ENCODE measurements around the gene C1orf141.
A peak's percentile ranks its signal among the peaks of the same experiment; 100 is the strongest.
"Not testable (repeated sequence)": the region's sequence is repeated elsewhere in the genome, so short reads cannot be mapped to it uniquely, and the experiment has no call there.

C1orf141 gene

DNA sequence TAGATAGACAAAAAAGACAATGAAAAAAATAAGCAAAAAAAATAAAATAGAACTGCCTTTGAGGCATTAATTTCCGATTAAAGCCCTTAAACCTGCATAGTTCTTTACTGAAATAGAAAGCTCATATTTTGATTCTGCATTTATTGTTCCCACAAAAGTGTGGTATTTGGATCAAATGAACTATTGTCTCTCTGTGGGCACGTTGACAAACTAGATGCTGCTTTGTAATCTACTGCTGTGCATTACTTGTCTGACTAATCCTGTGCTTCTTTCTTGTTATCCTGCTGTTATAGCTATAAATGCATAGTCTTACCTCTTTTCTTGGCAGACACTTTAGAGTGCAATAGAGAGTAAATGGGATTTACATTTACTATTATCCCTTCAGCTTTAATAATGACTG lies 49.4 kb downstream of the C1orf141 start:
- no peak for DNase-seq (ENCODE audit: low read depth)

DNA sequence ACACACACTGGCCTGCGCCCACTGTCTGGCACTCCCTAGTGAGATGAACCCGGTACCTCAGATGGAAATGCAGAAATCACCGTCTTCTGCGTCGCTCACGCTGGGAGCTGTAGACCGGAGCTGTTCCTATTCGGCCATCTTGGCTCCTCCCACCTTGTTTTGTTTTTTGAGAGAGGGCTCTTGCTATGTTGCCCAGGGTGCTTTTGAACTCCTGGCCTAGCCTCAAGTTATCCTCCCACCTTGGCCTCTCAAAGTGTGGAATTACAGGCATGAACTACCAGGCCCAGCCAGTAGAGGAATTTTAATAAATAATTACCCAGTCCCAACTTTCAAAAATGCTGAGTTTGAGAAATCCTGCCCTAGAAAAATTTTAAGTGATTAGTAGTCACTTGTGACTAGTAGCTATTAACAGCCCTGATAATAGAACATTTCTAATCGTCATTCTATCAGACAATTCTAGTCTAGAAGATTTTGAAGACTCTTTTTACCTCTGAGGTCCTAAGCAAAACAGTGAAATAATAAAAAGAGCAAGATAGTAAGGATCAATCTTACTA lies 49.9 kb downstream of the C1orf141 start:
- no peak for DNase-seq (ENCODE audit: low read depth)

DNA sequence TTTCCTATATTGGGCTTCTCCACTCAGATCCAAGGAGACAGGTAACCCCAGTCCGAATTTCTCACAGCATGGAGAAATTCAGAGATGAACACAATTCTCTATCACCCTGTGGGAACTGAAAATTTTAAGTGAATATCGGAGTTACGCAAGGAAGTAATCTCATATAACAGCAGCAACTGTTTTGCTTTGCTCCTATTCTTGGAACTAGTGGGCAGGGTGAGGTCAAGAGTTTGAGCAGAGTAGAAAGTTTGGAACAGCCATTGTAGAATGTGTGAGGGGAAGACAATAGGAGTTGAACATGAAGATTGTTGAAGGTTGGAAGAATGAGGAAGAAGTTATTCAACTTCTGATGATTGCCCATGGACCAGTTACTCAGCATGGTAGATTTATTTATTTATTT lies 56.5 kb downstream of the C1orf141 start:
- no peak for DNase-seq (ENCODE audit: low read depth)

DNA sequence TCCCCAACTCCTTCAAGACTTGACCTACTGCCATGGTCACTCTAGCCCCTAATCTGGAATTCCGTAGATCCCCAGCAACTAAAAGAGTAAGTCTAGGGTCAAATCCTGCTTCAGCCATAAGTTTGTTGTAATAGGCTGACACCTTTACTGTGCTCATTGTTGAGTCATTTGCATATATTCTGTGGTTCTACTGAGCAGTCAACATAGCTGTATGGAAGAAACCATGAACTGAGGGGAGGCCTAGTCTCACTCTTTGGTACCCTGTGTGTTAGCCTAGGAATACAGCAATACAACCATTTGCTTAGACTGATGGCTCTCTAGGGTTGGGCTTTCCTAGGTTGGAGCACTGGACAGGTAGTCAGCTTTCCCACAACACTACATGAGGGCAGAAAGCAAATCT lies 57.2 kb downstream of the C1orf141 start:
- no peak for DNase-seq (ENCODE audit: low read depth)

DNA sequence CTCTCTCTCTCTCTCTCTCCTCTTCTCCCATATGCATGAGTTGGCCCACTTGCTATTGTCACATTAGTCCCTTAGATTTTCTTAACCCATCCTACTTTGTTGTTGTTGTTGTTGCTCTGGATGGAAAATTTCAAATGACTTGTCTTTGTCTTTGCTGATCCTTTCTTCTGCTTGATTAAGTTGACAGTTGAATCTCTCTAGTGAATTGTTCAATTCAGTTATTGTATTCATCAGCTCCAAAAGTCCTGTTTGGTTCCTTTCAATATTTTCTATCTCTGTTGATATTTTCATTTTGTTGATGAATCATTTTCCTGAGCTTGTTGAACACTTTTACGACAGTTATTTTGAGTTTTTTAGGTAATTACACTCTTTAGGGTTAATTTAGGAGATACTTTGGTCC lies 62.0 kb downstream of the C1orf141 start:
- no peak for DNase-seq (ENCODE audit: low read depth)

DNA sequence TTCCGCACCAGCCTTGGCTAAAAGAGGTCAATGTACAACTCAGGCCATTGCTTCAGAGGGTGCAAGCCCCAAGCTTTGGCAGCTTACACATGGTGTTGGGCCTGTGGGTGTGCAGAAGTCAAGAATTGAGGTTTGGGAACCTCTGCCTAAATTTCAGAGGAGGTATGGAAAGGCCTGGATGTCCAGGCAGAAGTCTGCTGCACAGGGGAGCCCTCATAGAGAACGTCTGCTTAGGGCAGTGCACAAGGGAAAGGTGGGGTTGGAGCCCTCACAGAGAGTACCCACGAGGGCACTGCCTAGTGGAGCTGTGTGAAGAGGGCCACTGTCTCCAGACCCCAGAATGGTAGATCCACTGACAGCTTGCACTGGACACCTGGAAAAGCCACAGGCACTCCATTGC lies 67.1 kb downstream of the C1orf141 start:
- DNase-seq (ENCODE audit: low read depth): not testable (repeated sequence)

DNA sequence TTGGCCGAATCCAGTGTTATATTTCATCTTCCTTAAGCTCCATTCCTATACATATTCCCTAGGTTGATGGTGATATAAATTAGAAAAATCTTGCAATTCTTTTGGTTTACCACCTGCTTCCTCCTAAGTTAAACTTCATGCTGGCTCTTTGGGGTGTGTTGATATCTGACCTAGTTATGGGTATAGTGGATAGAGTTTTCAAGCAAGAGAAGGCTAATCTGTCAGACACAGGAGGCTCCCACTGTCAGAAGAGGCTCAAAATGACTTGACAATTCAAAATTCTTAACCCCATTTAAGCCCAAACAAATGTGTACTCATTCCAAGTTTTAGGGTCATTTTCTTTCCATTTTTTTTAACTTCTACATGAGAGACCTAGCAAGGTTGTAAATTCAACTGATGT lies 72.4 kb downstream of the C1orf141 start:
- DNase-seq (ENCODE audit: low read depth): no peak

DNA sequence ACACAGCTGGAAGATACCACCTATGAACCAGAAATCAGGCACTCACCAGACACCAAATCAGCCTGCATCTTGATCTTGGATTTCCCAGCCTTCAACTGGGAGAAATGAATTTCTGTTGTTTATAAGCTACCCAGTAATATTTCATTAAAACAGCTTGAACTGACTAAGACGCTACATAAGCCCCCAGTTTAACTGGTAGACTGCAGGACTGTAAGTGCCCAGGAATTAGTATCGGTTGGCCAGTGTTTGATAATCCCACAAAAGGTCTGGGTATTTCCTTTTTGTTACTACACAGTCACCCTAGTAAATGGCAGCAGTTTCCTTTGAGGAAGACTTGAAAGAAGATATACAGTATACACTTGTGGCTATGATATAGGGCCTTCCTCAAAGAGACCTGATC lies 73.5 kb downstream of the C1orf141 start:
- DNase-seq (ENCODE audit: low read depth): no peak

DNA sequence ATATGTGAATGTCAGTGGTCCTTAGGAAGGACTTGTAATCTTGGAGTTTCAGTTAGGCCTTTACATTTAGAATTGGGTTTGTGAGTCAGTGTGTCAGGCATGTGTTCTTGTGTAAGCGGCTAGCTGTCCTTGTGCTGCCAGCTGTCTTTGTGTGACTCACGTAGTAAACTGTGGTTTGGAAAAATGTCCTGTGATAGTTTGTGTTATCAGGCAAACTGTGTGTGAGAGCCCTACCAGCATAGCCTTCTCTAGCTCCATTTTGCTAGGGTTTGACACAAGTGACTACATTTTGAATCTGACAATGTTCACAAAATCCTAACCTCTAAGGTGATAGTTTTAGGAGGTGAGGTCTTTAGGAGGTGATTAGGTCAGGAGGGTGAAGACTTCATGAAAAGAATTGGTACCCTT lies 74.0 kb downstream of the C1orf141 start:
- DNase-seq (ENCODE audit: low read depth): no peak

DNA sequence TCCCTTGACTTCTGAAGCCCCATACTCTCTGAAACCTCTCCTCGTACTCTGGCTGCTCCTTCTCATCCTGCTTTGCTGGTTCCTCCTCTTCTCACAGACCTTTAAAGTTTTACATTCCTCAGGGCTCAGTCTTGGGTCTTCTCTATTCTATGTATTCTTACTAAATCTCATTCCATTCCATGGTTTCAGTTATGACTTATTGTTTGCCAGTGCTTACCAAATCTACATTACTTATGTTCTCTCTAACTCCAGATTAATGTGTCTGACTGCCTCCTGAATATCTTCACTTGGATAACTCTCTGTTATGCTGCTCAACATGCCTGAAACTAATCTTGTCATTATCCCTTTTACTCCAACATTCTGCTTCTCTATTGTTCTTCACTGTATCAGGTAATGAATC lies 75.4 kb downstream of the C1orf141 start:
- DNase-seq (ENCODE audit: low read depth): no peak

DNA sequence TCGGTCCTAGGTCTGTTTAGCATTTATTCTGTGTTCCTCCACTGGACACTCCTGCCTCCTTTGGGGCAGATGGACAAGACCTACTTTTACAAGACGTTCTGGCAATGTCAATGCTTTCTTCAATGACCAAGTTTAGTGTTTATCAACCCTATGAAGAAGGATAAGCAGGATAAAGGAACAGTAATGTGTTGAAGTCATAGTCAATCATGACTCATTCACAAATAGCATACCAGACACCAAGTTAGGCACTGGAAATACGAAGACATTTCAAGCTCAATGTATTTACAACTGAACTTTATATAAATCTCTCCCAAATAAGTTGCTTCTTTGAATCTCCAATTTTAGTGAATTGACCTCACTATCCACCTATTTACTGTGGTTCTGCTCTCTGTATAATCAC lies 76.0 kb downstream of the C1orf141 start:
- no peak for DNase-seq (ENCODE audit: low read depth)

DNA sequence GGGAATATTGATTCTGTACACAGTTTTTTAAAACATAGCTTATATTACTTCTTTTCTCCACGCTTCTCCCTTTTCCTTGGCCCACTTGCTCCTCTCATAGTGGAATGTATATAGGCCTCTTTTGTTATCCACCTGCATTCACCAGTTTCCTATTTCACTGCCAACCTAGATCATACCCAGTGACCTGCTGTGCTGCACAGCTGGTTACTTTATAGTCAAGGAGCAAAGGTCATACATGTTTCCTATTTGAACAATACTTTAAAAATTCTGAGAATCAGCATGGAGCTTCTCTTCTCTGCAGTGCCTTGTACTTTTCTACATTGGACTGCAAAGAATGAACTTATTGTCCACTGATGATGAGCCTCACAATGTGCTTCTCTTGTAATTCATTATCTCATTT lies 76.5 kb downstream of the C1orf141 start:
- DNase-seq (ENCODE audit: low read depth): no peak

DNA sequence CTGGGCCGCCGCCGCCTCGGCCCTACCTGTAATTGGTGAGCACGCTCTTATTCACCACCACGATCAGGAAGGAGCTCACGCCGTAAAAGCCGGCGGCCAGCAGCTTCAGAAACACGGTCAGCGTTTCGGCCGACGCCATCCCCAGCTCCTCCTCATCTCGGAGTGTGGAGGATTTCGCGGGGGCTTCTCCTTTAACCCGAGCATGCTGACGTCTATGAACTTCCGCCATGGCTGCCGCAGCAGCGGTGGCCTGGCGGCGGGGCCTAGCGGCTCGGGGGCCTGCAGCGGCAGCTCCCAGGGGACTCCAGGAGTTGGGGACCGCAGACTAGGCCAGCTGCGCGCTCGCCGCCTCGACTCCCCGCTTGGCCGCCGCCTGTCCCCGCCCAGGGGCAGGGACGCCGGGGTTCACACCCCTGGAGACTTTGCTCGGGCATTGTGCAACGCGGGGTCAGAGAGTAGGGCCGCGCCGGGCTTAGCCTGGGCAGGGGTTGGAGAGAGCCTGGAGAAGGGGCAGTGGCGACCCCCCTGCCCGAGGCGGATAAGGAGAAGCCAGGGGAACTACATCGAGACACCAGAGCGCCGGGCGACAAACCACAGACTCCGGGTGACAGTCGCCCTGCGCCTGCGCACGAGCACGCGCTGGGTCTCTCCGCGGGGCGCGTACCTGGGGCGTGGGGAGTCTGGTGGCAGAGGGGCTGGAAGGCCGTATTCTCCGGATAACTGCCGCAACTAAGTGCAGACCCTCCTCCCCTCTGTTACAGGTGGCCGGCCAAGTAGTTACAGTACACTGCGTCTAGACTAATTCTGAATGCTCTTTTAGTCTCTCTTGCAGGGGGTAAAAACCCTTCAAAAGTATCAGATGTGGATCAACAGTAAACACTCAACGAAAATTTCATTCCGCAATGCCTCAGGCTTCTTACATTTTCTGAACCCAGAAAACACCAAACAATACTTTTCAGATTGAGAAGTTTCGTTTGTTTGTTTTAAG lies 80.7 kb downstream of the C1orf141 start, which contains the start of gene SLC35D1:
TSS of gene SLC35D1 (minus strand) at position 364 of the 988 bp plus-strand sequence. CDS start at position 229, 135 bp downstream.
- DNase-seq (ENCODE audit: low read depth): peak; percentile 78

DNA sequence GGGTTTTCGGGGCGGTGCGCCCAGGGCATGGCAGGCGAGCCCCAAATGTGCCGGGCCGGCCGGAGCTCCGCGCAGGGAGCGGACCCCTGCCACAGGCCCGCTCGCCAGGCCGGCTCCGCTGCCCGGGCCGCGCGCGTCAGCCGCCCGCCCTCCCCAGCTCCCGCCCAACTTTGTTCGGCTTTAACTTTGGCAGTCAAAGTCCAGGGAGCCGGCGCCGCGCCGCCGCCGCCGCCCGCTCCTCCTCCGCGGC lies 81.3 kb downstream of the C1orf141 start:
- DNase-seq (ENCODE audit: low read depth): no peak

DNA sequence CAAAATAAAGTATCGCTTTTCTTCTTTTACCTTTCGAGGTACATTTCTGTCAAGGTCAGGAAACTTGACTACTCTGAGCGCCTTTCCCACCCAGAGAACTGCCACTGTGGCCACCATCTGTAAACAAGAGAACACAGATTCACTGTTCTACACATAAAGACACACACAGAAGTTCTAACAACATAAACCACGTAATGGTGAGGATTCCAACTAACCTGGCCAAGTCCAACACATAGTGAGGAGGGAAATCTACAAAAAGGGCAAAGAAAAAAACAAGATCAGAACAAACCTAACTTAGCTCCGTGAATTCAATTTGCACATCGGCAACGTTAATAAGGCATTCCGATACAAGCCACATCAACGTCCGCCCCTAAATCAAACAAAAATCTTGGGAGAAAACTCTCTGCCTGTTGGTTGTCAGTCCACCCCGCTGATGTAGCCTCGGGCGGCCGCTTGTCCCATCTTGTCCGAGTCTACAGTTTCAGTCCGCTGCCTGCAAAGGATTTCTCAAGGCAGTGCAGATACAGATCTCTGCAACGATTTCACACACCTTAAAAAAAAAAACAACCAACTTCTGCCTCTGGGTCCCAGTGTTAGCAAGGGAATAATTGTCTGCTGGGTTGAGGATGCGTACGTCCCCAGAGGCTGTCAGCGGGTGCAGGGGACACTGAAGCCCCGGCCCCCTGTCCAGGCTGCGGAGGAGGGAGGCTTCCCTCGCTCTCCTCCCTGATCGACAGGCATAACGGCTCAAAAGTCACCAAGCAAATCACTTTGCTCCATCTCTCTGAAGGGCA lies 81.8 kb downstream of the C1orf141 start:
- no peak for DNase-seq (ENCODE audit: low read depth)

DNA sequence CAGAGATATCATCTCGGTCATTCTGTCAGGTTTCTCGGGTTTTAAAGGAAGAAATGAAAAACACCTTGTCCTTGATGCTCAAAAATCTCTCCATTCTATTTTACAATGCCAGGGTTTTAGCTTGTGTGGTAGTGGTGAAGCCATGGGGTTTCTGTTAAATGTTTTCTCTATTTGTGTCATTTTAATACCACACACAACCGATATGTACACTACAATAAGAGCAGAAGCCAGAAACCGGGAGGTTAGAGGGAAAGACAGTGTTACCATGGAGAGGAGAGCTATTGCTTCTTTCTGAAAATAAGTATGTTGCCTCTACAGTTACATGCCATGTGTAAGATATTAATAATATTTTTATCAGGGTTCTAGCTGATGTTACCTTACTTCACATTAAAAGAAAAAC lies 83.6 kb downstream of the C1orf141 start:
- DNase-seq (ENCODE audit: low read depth): no peak

DNA sequence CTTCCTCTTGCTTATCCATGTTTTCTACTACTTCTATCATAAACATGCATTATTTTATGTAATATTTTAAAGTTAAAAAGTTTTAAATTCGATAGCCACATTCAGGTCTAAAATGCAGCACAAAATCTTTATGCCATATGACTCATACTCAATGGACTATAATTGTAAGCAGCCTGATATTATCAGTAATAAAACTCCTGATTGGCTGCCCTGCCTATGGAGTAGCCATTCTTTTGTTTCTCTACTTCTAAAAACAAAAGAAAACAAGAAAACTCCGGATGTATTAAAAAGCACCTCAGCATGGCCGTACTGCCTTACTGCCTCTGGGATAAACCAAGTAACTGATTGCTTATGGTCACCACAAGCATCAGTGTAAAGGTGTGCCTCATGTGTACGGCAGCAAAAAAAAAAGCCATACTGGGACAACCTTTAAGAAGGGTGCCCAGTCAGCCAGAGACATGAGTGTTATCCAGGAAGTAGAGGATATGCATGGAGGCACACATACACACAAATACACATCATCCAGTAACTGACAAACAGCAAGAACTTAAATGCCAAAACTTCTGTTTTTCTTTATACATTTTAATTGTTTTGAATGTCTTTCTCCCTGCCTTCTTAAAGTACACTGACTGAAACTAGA lies 90.0 kb downstream of the C1orf141 start:
- DNase-seq (ENCODE audit: low read depth): no peak

DNA sequence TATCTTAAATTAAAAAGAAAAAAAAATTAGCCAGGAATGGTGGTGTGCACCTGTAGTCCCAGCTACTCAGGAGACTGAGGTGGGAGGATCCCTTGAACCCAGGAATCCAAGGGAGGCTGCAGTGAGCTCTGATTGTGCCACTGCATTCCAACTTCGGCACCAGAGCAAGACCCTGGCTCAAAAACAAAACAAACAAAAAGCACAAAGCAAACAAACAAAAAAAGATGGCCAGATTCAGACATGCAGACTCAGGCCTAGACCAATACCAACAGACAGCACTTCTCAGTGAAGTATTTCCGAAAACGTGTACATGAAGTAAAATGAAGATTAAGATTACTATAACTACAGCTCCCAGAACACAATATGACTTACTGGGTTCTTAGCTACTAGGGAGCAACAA lies 91.4 kb downstream of the C1orf141 start:
- no peak for DNase-seq (ENCODE audit: low read depth)
